GM23248 (cell line): ENCODE results near the gene TNFAIP3. TPM values are rescaled to one million over a fixed set of nuclear protein-coding genes. Genes with fewer than 3 reads are reported as not detected.

Experiments used
- DNase-seq: peaks from one replicate; pipeline ENCODE4 v3.0.0-alpha.2; 2015
- H2AFZ ChIP-seq: fragments of 200-600 bp; sonication (generic); 2 replicates; pipeline ENCODE4 v1.6.1; 2016; ENCODE audit warnings: antibody characterized with exemption
- H3F3A ChIP-seq: fragments of 200-600 bp; sonication (generic); 2 replicates; pipeline ENCODE4 v1.6.1; 2016; ENCODE audit warnings: mild to moderate bottlenecking, antibody characterized with exemption, mixed run types; ENCODE audit not compliant: insufficient read depth
- H3K27ac ChIP-seq: fragments of 200-600 bp; sonication (generic); 2 replicates; pipeline ENCODE4 v1.5.1; 2016; ENCODE audit warnings: mild to moderate bottlenecking
- H3K27me3 ChIP-seq: fragments of 200-600 bp; sonication (generic); replicated peaks from 2 replicates; pipeline ENCODE4 v1.6.1; 2016; ENCODE audit warnings: mild to moderate bottlenecking; ENCODE audit not compliant: insufficient read depth
- H3K36me3 ChIP-seq: fragments of 200-600 bp; sonication (generic); 2 replicates; pipeline ENCODE4 v1.6.1; 2016; ENCODE audit warnings: low read depth, mild to moderate bottlenecking
- H3K4me1 ChIP-seq: fragments of 200-600 bp; sonication (generic); 2 replicates; pipeline ENCODE4 v1.6.1; 2016; ENCODE audit warnings: mild to moderate bottlenecking; ENCODE audit not compliant: insufficient read depth
- H3K4me2 ChIP-seq: fragments of 200-600 bp; sonication (generic); one replicate; pipeline ENCODE4 v1.6.1; 2016; ENCODE audit warnings: mild to moderate bottlenecking; ENCODE audit not compliant: unreplicated experiment
- H3K4me3 ChIP-seq: fragments of 200-600 bp; sonication (generic); 2 replicates; pipeline ENCODE4 v1.5.1; 2016; ENCODE audit warnings: mild to moderate bottlenecking
- H3K79me2 ChIP-seq: fragments of 200-600 bp; sonication (generic); 2 replicates; pipeline ENCODE4 v1.6.1; 2016; ENCODE audit warnings: mild to moderate bottlenecking; ENCODE audit not compliant: insufficient read depth
- H3K9ac ChIP-seq: fragments of 200-600 bp; sonication (generic); 2 replicates; pipeline ENCODE4 v1.6.1; 2016; ENCODE audit warnings: mild to moderate bottlenecking
- H3K9me2 ChIP-seq: fragments of 200-600 bp; sonication (generic); 2 replicates; pipeline ENCODE4 v1.6.1; 2016; ENCODE audit warnings: mixed run types, mild to moderate bottlenecking, moderate library complexity; ENCODE audit not compliant: insufficient read depth
- H3K9me3 ChIP-seq: fragments of 200-600 bp; sonication (generic); one replicate; pipeline ENCODE4 v1.6.1; 2017; ENCODE audit warnings: low read depth
- H4K20me1 ChIP-seq: fragments of 200-600 bp; sonication (generic); 2 replicates; pipeline ENCODE4 v1.6.0; 2016; ENCODE audit not compliant: insufficient read depth
- EZH2 ChIP-seq: fragments of 200-600 bp; sonication (generic); IDR thresholded peaks from 2 replicates; pipeline ENCODE4 v1.6.1; 2018; ENCODE audit warnings: antibody characterized with exemption, mild to moderate bottlenecking; ENCODE audit not compliant: insufficient read depth, poor library complexity, severe bottlenecking
- EZH2phosphoT487 ChIP-seq: fragments of 200-600 bp; sonication (generic); IDR thresholded peaks from 2 replicates; pipeline ENCODE4 v1.6.1; 2018; ENCODE audit warnings: antibody characterized with exemption, moderate library complexity, mild to moderate bottlenecking, low read depth; ENCODE audit not compliant: insufficient read depth
- WGBS, 2 experiments: methylation state at CpG; one replicate each; pipeline ENCODE4 v1.1.6; 2015 to 2017; ENCODE audit warnings: low lambda C conversion rate in 2 of 2, low coverage in 1 of 2; ENCODE audit errors: missing lambda C conversion rate in 2 of 2; 5-methylcytosine and 5-hydroxymethylcytosine counted together
- in situ Hi-C: fragments of 300-500 bp; cut with MboI; formaldehyde crosslinking; loops from 2 replicates; pipeline ENCODE4 v1.15.0; 2020
- polyA plus RNA-seq: library from polyadenylated mRNA; unstranded; fragments of >200 nt; fragmentation: Nextera tagmentation; extraction: Ambion mirVana; gene quantifications from 2 replicates; pipeline ENCODE4 v1.2.1, GENCODE V29; 2016
- total RNA-seq: library from RNA; depleted of rRNA; stranded (reverse); fragments of >200 nt; shearing (Covaris generic); gene quantifications from 2 replicates; pipeline ENCODE4 v1.2.3, GENCODE V29; 2014

Gene TNFAIP3
- total and polyA plus RNA-seq, 2 experiments from 2014 or later: 2.7 to 6.3 TPM

DNA sequence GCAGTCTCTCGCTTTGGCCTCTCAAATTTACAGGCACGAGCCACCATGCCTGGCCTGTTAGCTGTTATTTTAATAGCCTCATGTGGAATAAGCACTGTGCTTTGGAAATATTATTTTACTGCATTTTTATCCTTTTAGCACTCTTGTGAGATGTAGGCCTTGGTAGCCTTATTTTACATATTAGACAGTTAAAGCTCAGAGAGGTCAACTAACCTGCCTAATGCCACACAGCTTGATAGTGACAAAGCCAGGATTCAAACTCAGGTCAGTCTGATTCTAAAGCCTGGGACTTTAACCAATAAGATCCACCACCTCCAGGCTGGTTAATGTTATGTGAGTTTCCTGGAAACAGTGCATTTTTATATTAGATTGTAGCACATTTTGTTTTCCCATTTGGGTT is 9.5 kb downstream of the TNFAIP3 start:
- in situ Hi-C loops: no loop called here
- H3K36me3 ChIP-seq: peaks cover 29% of the 10 kb centered on the region
- no peaks in the 10 kb centered on the region for H4K20me1 ChIP-seq
- no peaks in the 10 kb centered on the region for H3K27me3 ChIP-seq
- no peaks in the 10 kb centered on the region for H3K9me2 ChIP-seq
- 98 to 100% methylated on average over 2 of the region's 2 CpGs for WGBS, 2 experiments
- H3K4me2 ChIP-seq: no peak overlapping the region
- peaks cover 28% of the 10 kb centered on the region for H3K4me1 ChIP-seq
- H2AFZ ChIP-seq: no peak overlapping the region
- TF ChIP-seq EZH2phosphoT487 (no peak), EZH2 (no peak)
- H3K4me3 ChIP-seq: no peak overlapping the region
- peaks cover 23% of the 10 kb centered on the region for H3F3A ChIP-seq
- H3K79me2 ChIP-seq: peaks cover under 1% of the 10 kb centered on the region; the same call in 1 of the 2 replicates
- no peaks in the 10 kb centered on the region for H3K9me3 ChIP-seq
- no peak for DNase-seq
- H3K27ac ChIP-seq: no peak overlapping the region
- H3K9ac ChIP-seq: no peak overlapping the region

DNA sequence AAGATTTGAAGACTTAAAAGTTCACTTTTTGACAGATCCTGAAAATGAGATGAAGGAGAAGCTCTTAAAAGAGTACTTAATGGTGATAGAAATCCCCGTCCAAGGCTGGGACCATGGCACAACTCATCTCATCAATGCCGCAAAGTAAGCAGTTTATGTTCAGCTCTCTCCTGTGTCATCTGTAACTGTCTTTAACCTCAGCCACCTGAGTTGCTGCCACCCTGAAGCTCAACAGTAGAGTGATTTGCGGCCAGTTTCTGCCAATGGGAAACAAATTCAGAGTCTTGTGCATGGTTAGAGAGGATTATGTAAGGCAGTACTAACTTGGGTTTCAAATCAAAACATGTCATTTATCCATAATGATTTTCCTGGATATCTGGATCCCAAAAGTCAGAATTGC is 10.1 kb downstream of the TNFAIP3 start:
- H3K36me3 ChIP-seq: peaks cover 34% of the 10 kb centered on the region
- no peak overlapping the region for H3K9ac ChIP-seq
- H3K4me2 ChIP-seq: no peak overlapping the region
- no peak for TF ChIP-seq EZH2
- TF ChIP-seq EZH2phosphoT487: no peak
- H3K27me3 ChIP-seq: no peaks in the 10 kb centered on the region
- H3K27ac ChIP-seq: no peak overlapping the region
- H2AFZ ChIP-seq: no peak overlapping the region
- peaks cover 27% of the 10 kb centered on the region for H3K4me1 ChIP-seq
- H3K9me2 ChIP-seq: no peaks in the 10 kb centered on the region
- no peaks in the 10 kb centered on the region for H4K20me1 ChIP-seq
- peaks cover 23% of the 10 kb centered on the region for H3F3A ChIP-seq
- no peak for DNase-seq
- in situ Hi-C loops: no loop called here
- no peak overlapping the region for H3K4me3 ChIP-seq
- no peaks in the 10 kb centered on the region for H3K79me2 ChIP-seq
- WGBS, 2 experiments: 95 to 96% methylated on average over 3 of the region's 3 CpGs
- H3K9me3 ChIP-seq: no peaks in the 10 kb centered on the region

DNA sequence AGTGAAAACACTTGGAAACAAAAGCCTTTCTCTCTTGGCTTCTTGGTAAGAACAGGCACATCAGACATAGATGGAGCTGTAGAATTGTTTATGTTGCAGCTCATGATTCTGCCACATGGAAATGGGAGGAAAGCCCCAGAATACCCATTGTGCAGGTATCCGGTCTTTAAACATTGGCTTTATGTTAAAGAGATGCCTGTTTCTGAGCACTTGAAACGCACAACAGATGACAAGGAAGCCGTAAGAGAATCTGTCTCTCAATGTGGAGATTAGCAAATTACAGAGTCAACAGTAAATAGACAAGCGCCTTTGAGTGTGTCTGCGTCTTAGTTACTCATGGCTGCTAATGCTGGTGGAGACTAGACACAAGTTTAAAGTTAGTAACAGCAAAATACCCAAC is 10.5 kb downstream of the TNFAIP3 start:
- H3K4me2 ChIP-seq: no peak overlapping the region
- no peaks in the 10 kb centered on the region for H4K20me1 ChIP-seq
- no peaks in the 10 kb centered on the region for H3K79me2 ChIP-seq
- H3F3A ChIP-seq: peaks cover 23% of the 10 kb centered on the region
- no peaks in the 10 kb centered on the region for H3K9me2 ChIP-seq
- H3K9ac ChIP-seq: no peak overlapping the region
- H3K27ac ChIP-seq: no peak overlapping the region
- H3K36me3 ChIP-seq: peaks cover 34% of the 10 kb centered on the region
- WGBS, 2 experiments: 97 to 98% methylated on average over 5 of the region's 5 CpGs
- in situ Hi-C loops: no loop called here
- H3K4me3 ChIP-seq: no peak overlapping the region
- DNase-seq: no peak
- no peak overlapping the region for H2AFZ ChIP-seq
- H3K4me1 ChIP-seq: peaks cover 27% of the 10 kb centered on the region
- H3K27me3 ChIP-seq: no peaks in the 10 kb centered on the region
- TF ChIP-seq EZH2phosphoT487 (no peak), EZH2 (no peak)
- H3K9me3 ChIP-seq: no peaks in the 10 kb centered on the region

GRCh38 chr6:137878029-137878428 is 11.0 kb downstream of the TNFAIP3 start:
- in situ Hi-C loops: no loop called here
- H3K9me3 ChIP-seq: no peaks in the 10 kb centered on the region
- H3K4me3 ChIP-seq: no peak overlapping the region
- H3F3A ChIP-seq: peaks cover 19% of the 10 kb centered on the region
- no peak overlapping the region for H2AFZ ChIP-seq
- H3K9me2 ChIP-seq: no peaks in the 10 kb centered on the region
- peaks cover 24% of the 10 kb centered on the region for H3K4me1 ChIP-seq
- peaks cover 34% of the 10 kb centered on the region for H3K36me3 ChIP-seq
- no peak overlapping the region for H3K9ac ChIP-seq
- DNase-seq: no peak
- H3K27me3 ChIP-seq: no peaks in the 10 kb centered on the region
- no peak overlapping the region for H3K4me2 ChIP-seq
- WGBS, 2 experiments: 72 to 82% methylated on average over 2 of the region's 2 CpGs
- no peaks in the 10 kb centered on the region for H4K20me1 ChIP-seq
- no peaks in the 10 kb centered on the region for H3K79me2 ChIP-seq
- no peak overlapping the region for H3K27ac ChIP-seq
- TF ChIP-seq EZH2 (no peak), EZH2phosphoT487 (no peak)
